ENCODE results near the gene VRK1.

VRK1 gene

DNA sequence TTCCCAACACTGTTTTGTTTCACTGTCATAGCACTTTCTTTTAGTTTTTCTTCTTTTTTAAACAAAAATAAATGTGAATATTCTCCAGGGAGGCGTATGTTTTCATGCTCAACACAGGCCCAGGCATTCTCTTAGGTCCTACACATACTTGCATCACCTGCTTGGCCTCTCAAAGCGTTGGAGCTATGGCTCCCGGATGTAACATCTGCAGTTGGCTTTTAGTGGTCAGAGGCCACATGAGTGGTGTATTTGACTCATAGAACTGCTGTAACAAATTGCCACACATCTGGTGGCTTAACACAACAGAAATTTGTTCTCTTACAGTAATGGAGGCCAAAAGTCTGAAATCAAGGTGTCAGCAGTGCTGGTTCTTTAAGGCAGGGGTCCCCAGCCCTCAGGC lies 44.6 kb upstream of the VRK1 start (continued):
- TF ChIP-seq TCF4 (CRISPR knock-in tag; IDR thresholded peaks at IDR 0.05; ENCODE audit: borderline replicate concordance) (no peak), ESRRG (CRISPR knock-in tag; IDR thresholded peaks at IDR 0.05) (no peak), RARB (CRISPR knock-in tag; IDR thresholded peaks at IDR 0.05) (no peak), POU6F1 (CRISPR knock-in tag; IDR thresholded peaks at IDR 0.05; ENCODE audit: borderline replicate concordance, low read depth) (no peak), ZNF565 (CRISPR knock-in tag; conservative IDR thresholded peaks at IDR 0.05; ENCODE audit: low read depth) (no peak), GLIS3 (CRISPR knock-in tag; IDR thresholded peaks at IDR 0.05) (no peak), ARNTL (CRISPR knock-in tag; IDR thresholded peaks at IDR 0.05; ENCODE audit: borderline replicate concordance, low read depth) (no peak)

GRCh38 chr14:96754162-96754844 lies 42.9 kb upstream of the VRK1 start:
- ATAC-seq = no peak
- TF ChIP-seq ZNF70 (CRISPR knock-in tag; IDR thresholded peaks at IDR 0.05) (no peak), SNAI2 (CRISPR knock-in tag; IDR thresholded peaks at IDR 0.05) (no peak), OSR1 (CRISPR knock-in tag; IDR thresholded peaks at IDR 0.05) (no peak), PPARA (CRISPR knock-in tag; IDR thresholded peaks at IDR 0.05; ENCODE audit: borderline replicate concordance) (no peak), ESRRG (CRISPR knock-in tag; IDR thresholded peaks at IDR 0.05) (no peak), ZNF565 (CRISPR knock-in tag; conservative IDR thresholded peaks at IDR 0.05; ENCODE audit: low read depth) (no peak), POU6F1 (CRISPR knock-in tag; IDR thresholded peaks at IDR 0.05; ENCODE audit: borderline replicate concordance, low read depth) (no peak), BACH2 (CRISPR knock-in tag; IDR thresholded peaks at IDR 0.05; ENCODE audit: borderline replicate concordance) (no peak), PATZ1 (CRISPR knock-in tag; IDR thresholded peaks at IDR 0.05; ENCODE audit: borderline replicate concordance) (no peak), TCF4 (CRISPR knock-in tag; IDR thresholded peaks at IDR 0.05; ENCODE audit: borderline replicate concordance) (no peak), RARB (CRISPR knock-in tag; IDR thresholded peaks at IDR 0.05) (no peak), TOX (CRISPR knock-in tag; IDR thresholded peaks at IDR 0.05; ENCODE audit: borderline replicate concordance) (no peak), CSDC2 (CRISPR knock-in tag; IDR thresholded peaks at IDR 0.05) (no peak), ISL1 (CRISPR knock-in tag; IDR thresholded peaks at IDR 0.05) (no peak), ZC3H10 (CRISPR knock-in tag; IDR thresholded peaks at IDR 0.05) (no peak), ZFP3 (CRISPR knock-in tag; IDR thresholded peaks at IDR 0.05) (no peak)
- TF ChIP-seq, protein P1, sequence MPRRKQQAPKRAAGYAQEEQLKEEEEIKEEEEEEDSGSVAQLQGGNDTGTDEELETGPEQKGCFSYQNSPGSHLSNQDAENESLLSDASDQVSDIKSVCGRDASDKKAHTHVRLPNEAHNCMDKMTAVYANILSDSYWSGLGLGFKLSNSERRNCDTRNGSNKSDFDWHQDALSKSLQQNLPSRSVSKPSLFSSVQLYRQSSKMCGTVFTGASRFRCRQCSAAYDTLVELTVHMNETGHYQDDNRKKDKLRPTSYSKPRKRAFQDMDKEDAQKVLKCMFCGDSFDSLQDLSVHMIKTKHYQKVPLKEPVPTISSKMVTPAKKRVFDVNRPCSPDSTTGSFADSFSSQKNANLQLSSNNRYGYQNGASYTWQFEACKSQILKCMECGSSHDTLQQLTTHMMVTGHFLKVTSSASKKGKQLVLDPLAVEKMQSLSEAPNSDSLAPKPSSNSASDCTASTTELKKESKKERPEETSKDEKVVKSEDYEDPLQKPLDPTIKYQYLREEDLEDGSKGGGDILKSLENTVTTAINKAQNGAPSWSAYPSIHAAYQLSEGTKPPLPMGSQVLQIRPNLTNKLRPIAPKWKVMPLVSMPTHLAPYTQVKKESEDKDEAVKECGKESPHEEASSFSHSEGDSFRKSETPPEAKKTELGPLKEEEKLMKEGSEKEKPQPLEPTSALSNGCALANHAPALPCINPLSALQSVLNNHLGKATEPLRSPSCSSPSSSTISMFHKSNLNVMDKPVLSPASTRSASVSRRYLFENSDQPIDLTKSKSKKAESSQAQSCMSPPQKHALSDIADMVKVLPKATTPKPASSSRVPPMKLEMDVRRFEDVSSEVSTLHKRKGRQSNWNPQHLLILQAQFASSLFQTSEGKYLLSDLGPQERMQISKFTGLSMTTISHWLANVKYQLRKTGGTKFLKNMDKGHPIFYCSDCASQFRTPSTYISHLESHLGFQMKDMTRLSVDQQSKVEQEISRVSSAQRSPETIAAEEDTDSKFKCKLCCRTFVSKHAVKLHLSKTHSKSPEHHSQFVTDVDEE (CRISPR knock-in tag; IDR thresholded peaks at IDR 0.05) = no peak

GRCh38 chr14:96754845-96755184 lies 42.4 kb upstream of the VRK1 start:
- no peak for ATAC-seq
- TF ChIP-seq ZNF8 (CRISPR knock-in tag; IDR thresholded peaks at IDR 0.05) (no peak), SNAI2 (CRISPR knock-in tag; IDR thresholded peaks at IDR 0.05) (no peak), ARNTL (CRISPR knock-in tag; IDR thresholded peaks at IDR 0.05; ENCODE audit: borderline replicate concordance, low read depth) (no peak), ZFP3 (CRISPR knock-in tag; IDR thresholded peaks at IDR 0.05) (no peak), GLIS3 (CRISPR knock-in tag; IDR thresholded peaks at IDR 0.05) (no peak), ISL1 (CRISPR knock-in tag; IDR thresholded peaks at IDR 0.05) (no peak), BACH2 (CRISPR knock-in tag; IDR thresholded peaks at IDR 0.05; ENCODE audit: borderline replicate concordance) (no peak), TCF4 (CRISPR knock-in tag; IDR thresholded peaks at IDR 0.05; ENCODE audit: borderline replicate concordance) (no peak), CSDC2 (CRISPR knock-in tag; IDR thresholded peaks at IDR 0.05) (no peak), ZC3H10 (CRISPR knock-in tag; IDR thresholded peaks at IDR 0.05) (no peak), TOX (CRISPR knock-in tag; IDR thresholded peaks at IDR 0.05; ENCODE audit: borderline replicate concordance) (no peak), ZNF70 (CRISPR knock-in tag; IDR thresholded peaks at IDR 0.05) (no peak), ESRRG (CRISPR knock-in tag; IDR thresholded peaks at IDR 0.05) (no peak), PATZ1 (CRISPR knock-in tag; IDR thresholded peaks at IDR 0.05; ENCODE audit: borderline replicate concordance) (no peak), POU6F1 (CRISPR knock-in tag; IDR thresholded peaks at IDR 0.05; ENCODE audit: borderline replicate concordance, low read depth) (no peak), ZNF565 (CRISPR knock-in tag; conservative IDR thresholded peaks at IDR 0.05; ENCODE audit: low read depth) (no peak), PPARA (CRISPR knock-in tag; IDR thresholded peaks at IDR 0.05; ENCODE audit: borderline replicate concordance) (no peak), RARB (CRISPR knock-in tag; IDR thresholded peaks at IDR 0.05) (no peak)
- TF ChIP-seq, protein P2, sequence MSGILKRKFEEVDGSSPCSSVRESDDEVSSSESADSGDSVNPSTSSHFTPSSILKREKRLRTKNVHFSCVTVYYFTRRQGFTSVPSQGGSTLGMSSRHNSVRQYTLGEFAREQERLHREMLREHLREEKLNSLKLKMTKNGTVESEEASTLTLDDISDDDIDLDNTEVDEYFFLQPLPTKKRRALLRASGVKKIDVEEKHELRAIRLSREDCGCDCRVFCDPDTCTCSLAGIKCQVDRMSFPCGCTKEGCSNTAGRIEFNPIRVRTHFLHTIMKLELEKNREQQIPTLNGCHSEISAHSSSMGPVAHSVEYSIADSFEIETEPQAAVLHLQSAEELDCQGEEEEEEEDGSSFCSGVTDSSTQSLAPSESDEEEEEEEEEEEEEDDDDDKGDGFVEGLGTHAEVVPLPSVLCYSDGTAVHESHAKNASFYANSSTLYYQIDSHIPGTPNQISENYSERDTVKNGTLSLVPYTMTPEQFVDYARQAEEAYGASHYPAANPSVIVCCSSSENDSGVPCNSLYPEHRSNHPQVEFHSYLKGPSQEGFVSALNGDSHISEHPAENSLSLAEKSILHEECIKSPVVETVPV (CRISPR knock-in tag; IDR thresholded peaks at IDR 0.05) = no peak

Data from SK-N-SH treated with all-trans-retinoic acid at 6 μM for 48 hours (cell line).